WTC11 (cell line): ENCODE measurements around the gene APOLD1. TPM values are rescaled to one million over a fixed set of nuclear protein-coding genes. Genes with fewer than 3 reads are reported as not detected.

Source experiments
- ATAC-seq: fragments of 200-7000 bp; cut with Tn5 transposase; 2 replicates; pipeline ENCODE4 v1.10.0; 2021; ENCODE audit warnings: mild to moderate bottlenecking, moderate library complexity
- CTCF ChIA-PET: fragments of 300-600 bp; sonication (Branson Sonifier 250); formaldehyde crosslinking; loops from one replicate; lab custom pipeline; 2021; ENCODE audit warnings: antibody characterized with exemption; lab: Charles Lee
- POLR2A ChIA-PET: fragments of 350-600 bp; sonication (Branson Sonifier 250); formaldehyde crosslinking; loops from one replicate; lab custom pipeline; 2021; ENCODE audit warnings: antibody characterized with exemption; lab: Charles Lee
- DNase-seq: peaks from one replicate; pipeline ENCODE4 v3.0.0; 2021; ENCODE audit warnings: low spot score
- H3K27ac Mint-ChIP-seq: 2 replicates; pipeline ENCODE4 v1.8.0; 2021; ENCODE audit warnings: mixed read lengths
- H3K27me3 Mint-ChIP-seq: 2 replicates; pipeline ENCODE4 v1.8.0; 2021; ENCODE audit warnings: low read depth, mild to moderate bottlenecking, moderate library complexity, mixed read lengths
- H3K36me3 Mint-ChIP-seq: 2 replicates; pipeline ENCODE4 v1.8.0; 2021; ENCODE audit warnings: mixed read lengths
- H3K4me1 Mint-ChIP-seq: 2 replicates; pipeline ENCODE4 v1.8.0; 2022; ENCODE audit warnings: mixed read lengths
- H3K4me3 Mint-ChIP-seq: 2 replicates; pipeline ENCODE4 v1.8.0; 2021; ENCODE audit warnings: mild to moderate bottlenecking, moderate library complexity, mixed read lengths
- H3K9me3 Mint-ChIP-seq: 2 replicates; pipeline ENCODE4 v1.8.0; 2021; ENCODE audit warnings: mixed read lengths
- EMX1 ChIP-seq: fragments of 250-450 bp; sonication (Bioruptor Pico); IDR thresholded peaks from 2 replicates; pipeline ENCODE4 v1.8.0; 2021; ENCODE audit warnings: mild to moderate bottlenecking
- GRHL2 ChIP-seq: fragments of 250-450 bp; sonication (Bioruptor Pico); IDR thresholded peaks from 2 replicates; pipeline ENCODE4 v1.8.0; 2022; ENCODE audit warnings: mild to moderate bottlenecking, moderate library complexity; ENCODE audit not compliant: insufficient replicate concordance, severe bottlenecking
- IRF1 ChIP-seq: sonication (generic); formaldehyde crosslinking; IDR thresholded peaks from 2 replicates; pipeline ENCODE4 v1.8.0; 2023; ENCODE audit warnings: missing genetic modification reagents
- KAT7 ChIP-seq: sonication (generic); formaldehyde crosslinking; IDR thresholded peaks from 2 replicates; pipeline ENCODE4 v1.8.1; 2023; ENCODE audit warnings: missing genetic modification reagents, mild to moderate bottlenecking, borderline replicate concordance
- NFE2L1 ChIP-seq: sonication (generic); formaldehyde crosslinking; IDR thresholded peaks from 2 replicates; pipeline ENCODE4 v1.8.1; 2023; ENCODE audit warnings: missing genetic modification reagents
- NFYB ChIP-seq: sonication (generic); formaldehyde crosslinking; conservative IDR thresholded peaks from 2 replicates; pipeline ENCODE4 v1.8.0; 2022; ENCODE audit warnings: low read depth, missing genetic modification reagents
- OVOL2 ChIP-seq: fragments of 250-450 bp; sonication (Bioruptor Pico); IDR thresholded peaks from 2 replicates; pipeline ENCODE4 v1.9.0; 2021; ENCODE audit warnings: mild to moderate bottlenecking, borderline replicate concordance
- PRRX2 ChIP-seq: fragments of 250-450 bp; sonication (Bioruptor Pico); IDR thresholded peaks from 2 replicates; pipeline ENCODE4 v1.8.0; 2021; ENCODE audit warnings: mild to moderate bottlenecking
- SMAD3 ChIP-seq: sonication (generic); formaldehyde crosslinking; IDR thresholded peaks from 2 replicates; pipeline ENCODE4 v1.8.0; 2022; ENCODE audit warnings: missing genetic modification reagents, mild to moderate bottlenecking, borderline replicate concordance
- TCF7 ChIP-seq: sonication (generic); formaldehyde crosslinking; IDR thresholded peaks from 2 replicates; pipeline ENCODE4 v1.8.0; 2022; ENCODE audit warnings: mild to moderate bottlenecking, low read depth, missing genetic modification reagents, moderate library complexity
- ZBTB21 ChIP-seq: sonication (generic); formaldehyde crosslinking; IDR thresholded peaks from 2 replicates; pipeline ENCODE4 v1.8.1; 2023; ENCODE audit warnings: mild to moderate bottlenecking, missing genetic modification reagents, borderline replicate concordance
- ZNF425 ChIP-seq: fragments of 250-450 bp; sonication (Bioruptor Pico); conservative IDR thresholded peaks from 2 replicates; pipeline ENCODE4 v1.9.0; 2021; ENCODE audit warnings: mild to moderate bottlenecking
- total RNA-seq: library from RNA; stranded (reverse); gene quantifications from 3 replicates; pipeline ENCODE4 v1.2.3, GENCODE V29; 2021
- TF ChIP-seq, protein P1 (sequence below): sonication (generic); formaldehyde crosslinking; IDR thresholded peaks from 2 replicates; pipeline ENCODE4 v1.8.0; 2023; ENCODE audit warnings: mild to moderate bottlenecking, missing genetic modification reagents
- TF ChIP-seq, protein P2 (sequence below): sonication (generic); formaldehyde crosslinking; IDR thresholded peaks from 2 replicates; pipeline ENCODE4 v1.8.1; 2022; ENCODE audit warnings: mild to moderate bottlenecking, missing genetic modification reagents, moderate library complexity, borderline replicate concordance
- TF ChIP-seq, protein P3 (sequence below): sonication (generic); formaldehyde crosslinking; IDR thresholded peaks from 2 replicates; pipeline ENCODE4 v1.8.0; 2022; ENCODE audit warnings: mild to moderate bottlenecking, missing genetic modification reagents

APOLD1 gene
- total RNA-seq, 1 experiment from 2014 or later = 0.44 TPM

GRCh38 chr12:12823811-12824210 is 38.4 kb downstream of the APOLD1 start (continued):
- TF ChIP-seq, protein P1, sequence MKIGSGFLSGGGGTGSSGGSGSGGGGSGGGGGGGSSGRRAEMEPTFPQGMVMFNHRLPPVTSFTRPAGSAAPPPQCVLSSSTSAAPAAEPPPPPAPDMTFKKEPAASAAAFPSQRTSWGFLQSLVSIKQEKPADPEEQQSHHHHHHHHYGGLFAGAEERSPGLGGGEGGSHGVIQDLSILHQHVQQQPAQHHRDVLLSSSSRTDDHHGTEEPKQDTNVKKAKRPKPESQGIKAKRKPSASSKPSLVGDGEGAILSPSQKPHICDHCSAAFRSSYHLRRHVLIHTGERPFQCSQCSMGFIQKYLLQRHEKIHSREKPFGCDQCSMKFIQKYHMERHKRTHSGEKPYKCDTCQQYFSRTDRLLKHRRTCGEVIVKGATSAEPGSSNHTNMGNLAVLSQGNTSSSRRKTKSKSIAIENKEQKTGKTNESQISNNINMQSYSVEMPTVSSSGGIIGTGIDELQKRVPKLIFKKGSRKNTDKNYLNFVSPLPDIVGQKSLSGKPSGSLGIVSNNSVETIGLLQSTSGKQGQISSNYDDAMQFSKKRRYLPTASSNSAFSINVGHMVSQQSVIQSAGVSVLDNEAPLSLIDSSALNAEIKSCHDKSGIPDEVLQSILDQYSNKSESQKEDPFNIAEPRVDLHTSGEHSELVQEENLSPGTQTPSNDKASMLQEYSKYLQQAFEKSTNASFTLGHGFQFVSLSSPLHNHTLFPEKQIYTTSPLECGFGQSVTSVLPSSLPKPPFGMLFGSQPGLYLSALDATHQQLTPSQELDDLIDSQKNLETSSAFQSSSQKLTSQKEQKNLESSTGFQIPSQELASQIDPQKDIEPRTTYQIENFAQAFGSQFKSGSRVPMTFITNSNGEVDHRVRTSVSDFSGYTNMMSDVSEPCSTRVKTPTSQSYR (CRISPR knock-in tag) = no peak
- TF ChIP-seq, protein P2, sequence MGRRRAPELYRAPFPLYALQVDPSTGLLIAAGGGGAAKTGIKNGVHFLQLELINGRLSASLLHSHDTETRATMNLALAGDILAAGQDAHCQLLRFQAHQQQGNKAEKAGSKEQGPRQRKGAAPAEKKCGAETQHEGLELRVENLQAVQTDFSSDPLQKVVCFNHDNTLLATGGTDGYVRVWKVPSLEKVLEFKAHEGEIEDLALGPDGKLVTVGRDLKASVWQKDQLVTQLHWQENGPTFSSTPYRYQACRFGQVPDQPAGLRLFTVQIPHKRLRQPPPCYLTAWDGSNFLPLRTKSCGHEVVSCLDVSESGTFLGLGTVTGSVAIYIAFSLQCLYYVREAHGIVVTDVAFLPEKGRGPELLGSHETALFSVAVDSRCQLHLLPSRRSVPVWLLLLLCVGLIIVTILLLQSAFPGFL (CRISPR knock-in tag) = no peak
- TF ChIP-seq PRRX2 (CRISPR knock-in tag) = no peak
- TF ChIP-seq, protein P3, sequence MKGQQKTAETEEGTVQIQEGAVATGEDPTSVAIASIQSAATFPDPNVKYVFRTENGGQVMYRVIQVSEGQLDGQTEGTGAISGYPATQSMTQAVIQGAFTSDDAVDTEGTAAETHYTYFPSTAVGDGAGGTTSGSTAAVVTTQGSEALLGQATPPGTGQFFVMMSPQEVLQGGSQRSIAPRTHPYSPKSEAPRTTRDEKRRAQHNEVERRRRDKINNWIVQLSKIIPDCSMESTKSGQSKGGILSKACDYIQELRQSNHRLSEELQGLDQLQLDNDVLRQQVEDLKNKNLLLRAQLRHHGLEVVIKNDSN = no peak
- no peak for TF ChIP-seq NFE2L1 (CRISPR knock-in tag)
- no peak for TF ChIP-seq GRHL2 (CRISPR knock-in tag)
- TF ChIP-seq TCF7 (CRISPR knock-in tag) = no peak
- TF ChIP-seq, all 79 proteins: peak for 0

- Mint-ChIP-seq H3K9me3 (no peaks in the 10 kb centered on the region), H3K27me3 (no peaks in the 10 kb centered on the region), H3K4me3 (no peak overlapping the region), H3K36me3 (peaks cover 26% of the 10 kb centered on the region), H3K4me1 (peaks cover 9% of the 10 kb centered on the region), H3K27ac (no peak overlapping the region)
- no peak for DNase-seq
- ChIA-PET POLR2A (no interaction called here), CTCF (interaction anchor here (0.7 to 1.9 kb wide), 4 partner anchors 18 to 376 kb away, joined by 3 to 37 read pairs (median 4); no protein-coding TSS in a partner anchor)
- no peak for ATAC-seq
- no peak for TF ChIP-seq EMX1 (CRISPR knock-in tag)
Measured at GRCh38 chr12:12835378-12836146, 50.1 kb downstream of the APOLD1 start.

- H3K36me3 Mint-ChIP-seq = peaks cover 21% of the 10 kb centered on the region
- H3K27me3 Mint-ChIP-seq = no peaks in the 10 kb centered on the region
- ChIA-PET CTCF (interaction anchor here (0.6 to 2.9 kb wide), 37 partner anchors 9 to 419 kb away, joined by 3 to 37 read pairs (median 4); partner anchors contain the start of genes DDX47 and GPRC5A), POLR2A (interaction anchor here (0.8 kb wide), 1 partner anchor 55 kb away, joined by 3 read pairs; the partner anchor contains the start of gene GPRC5A)
- TF ChIP-seq ZNF425 = no peak
- TF ChIP-seq NFE2L1 (CRISPR knock-in tag) = no peak
- H3K4me3 Mint-ChIP-seq = no peak overlapping the region
- H3K9me3 Mint-ChIP-seq = no peaks in the 10 kb centered on the region
- H3K27ac Mint-ChIP-seq = no peak overlapping the region
- peaks cover 9% of the 10 kb centered on the region for H3K4me1 Mint-ChIP-seq
- DNase-seq (no peak), ATAC-seq (no peak)
Measured at GRCh38 chr12:12836571-12836970, 51.1 kb downstream of the APOLD1 start.

DNA sequence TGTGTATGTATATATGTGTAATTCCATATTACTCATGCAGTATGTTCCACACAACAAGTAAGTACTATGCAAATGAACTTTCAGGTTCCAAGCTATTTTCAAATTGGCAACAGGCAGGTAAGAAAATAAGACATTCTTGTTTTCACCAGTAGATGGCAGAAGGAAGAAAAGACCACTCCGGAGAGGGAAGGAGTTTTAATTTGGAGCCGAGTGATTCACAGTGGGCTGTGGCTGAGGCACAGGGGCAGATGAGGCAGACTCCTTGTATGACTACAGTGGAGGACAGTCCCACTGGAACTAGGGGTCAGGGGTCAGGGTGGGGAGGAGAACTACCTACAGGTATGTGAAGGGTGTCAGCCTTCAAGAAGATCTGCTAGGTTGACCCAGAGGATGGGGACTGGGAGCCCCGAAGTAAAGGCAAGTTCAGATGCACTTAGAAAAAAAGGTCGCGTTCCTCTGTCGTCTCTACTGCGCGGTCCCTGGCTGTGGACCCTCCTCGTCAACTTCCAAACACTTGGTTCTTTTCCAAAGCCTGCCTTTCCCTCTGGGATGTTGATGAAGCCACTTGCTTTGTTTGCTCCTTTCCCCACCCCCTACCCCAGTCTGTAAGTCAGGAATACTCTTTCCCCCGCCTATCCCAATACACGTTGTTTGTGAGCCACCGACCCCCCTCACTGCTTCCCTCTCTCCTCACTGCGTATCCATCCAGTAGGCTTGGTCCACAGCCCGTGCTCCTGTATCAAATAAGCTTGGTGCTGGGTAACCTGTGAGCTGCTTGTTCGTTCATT is 51.8 kb downstream of the APOLD1 start:
- ATAC-seq (peak; percentile 87), DNase-seq (peak; percentile 16)
- Mint-ChIP-seq H3K27ac (no peak overlapping the region), H3K36me3 (peaks cover 17% of the 10 kb centered on the region), H3K9me3 (no peaks in the 10 kb centered on the region), H3K27me3 (no peaks in the 10 kb centered on the region), H3K4me3 (no peak overlapping the region), H3K4me1 (peaks cover 9% of the 10 kb centered on the region)
- TF ChIP-seq ZBTB21 (CRISPR knock-in tag) (no peak), NFYB (CRISPR knock-in tag) (no peak), OVOL2 (CRISPR knock-in tag) (no peak), IRF1 (CRISPR knock-in tag) (no peak), SMAD3 (CRISPR knock-in tag) (no peak), KAT7 (CRISPR knock-in tag) (no peak)
- POLR2A ChIA-PET = interaction anchor here (0.8 kb wide), 1 partner anchor 54 kb away, joined by 3 read pairs; the partner anchor contains the start of gene GPRC5A
- CTCF ChIA-PET = interaction anchor here (0.6 to 2.9 kb wide), 37 partner anchors 9 to 460 kb away, joined by 3 to 37 read pairs (median 4); partner anchors contain the start of genes DDX47 and GPRC5A
